ENCODE data around the gene PLCL2.

PLCL2 gene

GRCh38 chr3:16932877-16933276, 48.1 kb downstream of the PLCL2 start:
- in situ Hi-C loops (cut with HindIII; ENCODE audit: low sequenced_read_pairs) = no loop called here
- no peak overlapping the region for H3K4me3 ChIP-seq (ENCODE audit: low read depth, low read length)
- no peak for TF ChIP-seq CTCF (IDR thresholded peaks at IDR 0.05; ENCODE audit: low read depth, low read length, missing control alignments)
- DNase-seq (ENCODE audit: low read depth) = no peak

- no peak for DNase-seq (ENCODE audit: low read depth)
- no peak for TF ChIP-seq CTCF (IDR thresholded peaks at IDR 0.05; ENCODE audit: low read depth, low read length, missing control alignments)
- no peak overlapping the region for H3K4me3 ChIP-seq (ENCODE audit: low read depth, low read length)
- in situ Hi-C loops (cut with HindIII; ENCODE audit: low sequenced_read_pairs) = no loop called here
These were observed 51.0 kb downstream of the PLCL2 start for GRCh38 chr3:16935781-16936180.

- no peak for DNase-seq (ENCODE audit: low read depth)
- no peak for TF ChIP-seq CTCF (IDR thresholded peaks at IDR 0.05; ENCODE audit: low read depth, low read length, missing control alignments)
- in situ Hi-C loops (cut with HindIII; ENCODE audit: low sequenced_read_pairs) = no loop called here
- no peak overlapping the region for H3K4me3 ChIP-seq (ENCODE audit: low read depth, low read length)
These were observed 51.5 kb downstream of the PLCL2 start for GRCh38 chr3:16936233-16936632.

- TF ChIP-seq CTCF (IDR thresholded peaks at IDR 0.05; ENCODE audit: low read depth, low read length, missing control alignments) = no peak
- in situ Hi-C loops (cut with HindIII; ENCODE audit: low sequenced_read_pairs) = no loop called here
- H3K4me3 ChIP-seq (ENCODE audit: low read depth, low read length) = no peak overlapping the region
- no peak for DNase-seq (ENCODE audit: low read depth)
These were observed 52.0 kb downstream of the PLCL2 start for GRCh38 chr3:16936676-16937230.

- in situ Hi-C loops (cut with HindIII; ENCODE audit: low sequenced_read_pairs) = no loop called here
These were observed 52.6 kb downstream of the PLCL2 start for GRCh38 chr3:16937326-16937845.

More at GRCh38 chr3:16937326-16937845, 52.6 kb downstream of the PLCL2 start:
- peak; percentile 92 for DNase-seq (ENCODE audit: low read depth)
- H3K4me3 ChIP-seq (ENCODE audit: low read depth, low read length) = no peak overlapping the region
- no peak for TF ChIP-seq CTCF (IDR thresholded peaks at IDR 0.05; ENCODE audit: low read depth, low read length, missing control alignments)
